HG03378 (cell line): Measurements from ENCODE around the gene ZNF835.
"Not testable (repeated sequence)": the region's sequence is repeated elsewhere in the genome, so short reads cannot be mapped to it uniquely, and the experiment has no call there.

ENCODE experiments used
- ATAC-seq: cut with Tn5 transposase; IDR thresholded peaks from one replicate; pipeline ENCODE4 v1.9.1; 2021; ENCODE audit warnings: mild to moderate bottlenecking, moderate library complexity; ENCODE audit not compliant: unreplicated experiment

Gene ZNF835

DNA sequence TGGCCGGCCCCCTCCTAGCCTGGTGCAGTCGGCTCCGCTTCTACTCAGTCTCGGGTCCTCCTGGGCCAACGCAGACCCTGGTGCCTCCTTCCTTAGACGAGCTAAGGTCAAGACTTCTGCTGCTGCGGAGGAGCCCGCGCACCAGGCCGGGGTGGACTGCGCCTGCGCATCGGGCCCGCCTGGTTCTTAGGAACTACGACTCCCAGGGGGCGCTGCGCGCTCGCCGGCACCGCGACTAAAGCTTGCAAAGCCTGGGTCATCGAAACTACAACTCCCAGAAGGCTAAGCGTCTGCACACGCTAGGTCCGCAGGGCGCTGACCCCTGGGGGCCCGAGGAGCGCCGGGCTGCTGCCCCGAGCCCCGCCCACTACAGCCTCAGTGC, at the start of gene ZNF835:
TSS of gene ZNF835 (minus strand) at position 145 of the 382 bp plus-strand sequence. CDS start 6,559 bp downstream, outside the sequence.
- ATAC-seq = no peak

- no peak for ATAC-seq
Measured at GRCh38 chr19:56720281-56720680, 48.7 kb upstream of the ZNF835 start.

GRCh38 chr19:56718231-56718630, 46.7 kb upstream of the ZNF835 start:
- ATAC-seq = no peak

DNA sequence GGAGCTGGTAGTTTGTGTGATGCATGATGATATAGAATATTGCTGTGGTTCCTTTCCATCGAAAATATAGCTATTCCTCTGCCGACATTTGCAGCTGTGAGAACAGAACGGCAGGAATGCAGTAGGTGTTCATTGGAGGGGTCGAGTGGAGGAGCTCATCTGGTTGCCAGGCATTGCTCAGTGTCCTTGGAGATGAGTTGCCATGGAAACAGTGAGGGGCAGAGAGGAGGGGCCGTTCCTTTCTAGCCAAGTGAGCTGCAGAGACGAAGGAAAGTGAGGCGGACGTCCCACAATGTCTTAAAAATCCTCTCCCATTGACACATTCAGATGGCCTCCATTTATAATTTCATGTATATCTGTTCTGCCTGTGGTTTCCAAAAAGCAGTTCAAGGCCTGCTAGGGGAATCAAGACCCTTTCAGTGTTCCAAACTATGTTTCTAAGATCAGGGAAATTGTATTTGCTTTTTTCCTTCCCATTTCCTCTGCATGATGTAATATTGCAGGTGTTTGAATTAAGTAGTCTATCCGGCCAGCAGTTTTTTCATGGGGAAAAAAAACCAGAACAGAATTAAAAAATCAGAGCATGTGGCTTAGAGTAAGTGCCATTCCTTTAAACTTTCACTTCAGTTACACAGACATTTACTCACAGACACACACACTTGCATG, 41.2 kb upstream of the ZNF835 start:
- no peak for ATAC-seq

GRCh38 chr19:56710437-56710836, 38.9 kb upstream of the ZNF835 start:
- ATAC-seq = no peak

DNA sequence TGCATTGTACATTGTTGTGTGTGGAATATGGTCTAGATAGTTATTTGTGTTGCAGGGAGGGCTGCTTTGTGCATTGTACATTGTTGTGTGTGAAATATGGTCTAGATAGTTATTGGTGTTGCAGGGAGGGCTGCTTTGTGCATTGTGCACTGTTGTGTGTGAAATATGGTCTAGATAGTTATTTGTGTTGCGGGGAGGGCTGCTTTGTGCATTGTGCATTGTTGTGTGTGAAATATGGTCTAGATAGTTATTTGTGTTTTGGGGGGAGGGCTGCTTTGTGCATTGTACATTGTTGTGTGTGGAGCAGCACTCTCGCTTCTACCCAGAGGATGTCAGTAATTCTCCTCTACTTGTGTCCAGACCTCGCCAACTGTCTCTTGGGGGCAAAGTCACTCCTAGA, 36.3 kb upstream of the ZNF835 start:
- no peak for ATAC-seq

GRCh38 chr19:56705939-56706338, 34.4 kb upstream of the ZNF835 start:
- no peak for ATAC-seq

GRCh38 chr19:56701895-56702294, 30.3 kb upstream of the ZNF835 start:
- ATAC-seq = no peak

GRCh38 chr19:56699552-56699951, 28.0 kb upstream of the ZNF835 start:
- ATAC-seq = no peak

- ATAC-seq = no peak
Measured at GRCh38 chr19:56692206-56692895, 20.8 kb upstream of the ZNF835 start.

DNA sequence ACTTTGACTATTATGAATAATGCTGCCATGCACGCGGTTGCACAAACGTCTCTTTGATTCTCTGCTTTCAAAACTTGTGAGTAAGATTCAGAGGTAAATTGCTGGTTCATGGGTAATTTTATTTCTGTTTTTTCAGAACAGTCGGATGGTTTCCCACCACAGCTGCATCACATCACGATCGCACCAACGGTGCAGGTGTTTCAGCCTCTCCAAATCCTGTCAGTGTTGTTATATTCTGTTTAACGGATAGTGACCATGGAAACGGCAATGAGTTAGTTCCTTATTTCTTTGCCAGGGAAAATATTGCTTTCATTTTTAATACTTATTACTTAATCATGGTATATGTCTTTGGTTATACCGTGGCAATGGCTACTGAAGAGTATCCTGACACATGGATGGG, 19.1 kb upstream of the ZNF835 start:
- ATAC-seq = no peak

GRCh38 chr19:56689198-56689597, 17.6 kb upstream of the ZNF835 start:
- ATAC-seq = no peak

GRCh38 chr19:56687031-56687430, 15.5 kb upstream of the ZNF835 start:
- no peak for ATAC-seq

DNA sequence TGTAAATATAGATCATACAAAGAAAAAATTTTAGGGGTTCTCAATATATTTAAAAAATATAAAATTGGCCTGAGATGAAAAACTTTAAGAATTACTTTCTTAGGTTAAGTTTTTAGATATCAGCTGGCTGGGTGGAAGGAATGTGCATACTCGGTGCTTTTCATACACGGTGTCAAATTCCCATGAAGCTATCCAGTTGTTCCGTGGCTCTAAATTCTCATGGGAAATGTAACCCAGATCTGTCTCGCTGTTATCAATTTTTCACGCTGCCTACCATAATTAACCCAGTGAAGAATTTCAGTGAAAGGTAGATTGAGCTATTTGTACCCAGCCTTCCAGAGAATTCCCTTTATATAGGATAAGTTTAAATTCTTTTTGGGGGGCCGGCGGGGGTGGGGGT, 11.6 kb upstream of the ZNF835 start:
- no peak for ATAC-seq

DNA sequence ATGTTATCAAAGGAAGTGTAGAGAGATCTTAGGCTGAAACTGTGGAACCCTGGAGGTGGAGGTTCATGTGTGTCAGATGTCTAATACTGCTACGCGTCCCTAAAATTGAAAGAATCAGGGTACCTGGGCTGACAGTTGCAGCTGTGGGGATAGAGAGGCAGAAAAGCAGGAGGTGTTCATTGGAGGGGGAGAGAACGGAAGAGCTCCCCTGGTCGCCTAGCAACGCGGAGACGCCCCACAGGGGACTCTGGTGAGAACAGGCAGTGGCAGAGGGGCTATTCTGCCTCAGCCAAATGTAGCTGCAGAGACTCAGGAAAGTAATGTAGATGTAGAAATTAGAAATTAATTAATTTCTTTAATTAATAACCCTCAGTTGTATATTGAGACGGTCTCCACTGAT, 10.1 kb upstream of the ZNF835 start:
- ATAC-seq = no peak

DNA sequence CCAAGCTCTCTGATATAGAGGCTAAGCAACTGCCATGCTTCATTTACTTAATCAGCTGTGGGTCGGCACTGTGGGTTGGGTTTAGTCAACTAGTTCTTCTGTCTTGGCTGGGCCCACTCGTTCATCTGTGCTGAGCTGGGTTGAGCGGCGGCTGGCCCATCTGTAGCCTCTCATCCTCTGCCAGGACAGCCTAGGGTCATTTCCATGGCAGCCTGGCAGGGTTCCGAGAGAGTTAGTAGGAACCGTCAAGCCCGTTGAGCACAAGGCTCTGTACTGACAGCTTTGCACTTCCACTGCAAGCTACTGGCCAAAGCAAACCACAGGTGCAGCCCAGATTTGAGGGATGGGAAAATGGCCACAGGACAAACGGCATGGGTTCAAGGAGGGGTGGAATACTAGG, 6.6 kb upstream of the ZNF835 start:
- no peak for ATAC-seq

DNA sequence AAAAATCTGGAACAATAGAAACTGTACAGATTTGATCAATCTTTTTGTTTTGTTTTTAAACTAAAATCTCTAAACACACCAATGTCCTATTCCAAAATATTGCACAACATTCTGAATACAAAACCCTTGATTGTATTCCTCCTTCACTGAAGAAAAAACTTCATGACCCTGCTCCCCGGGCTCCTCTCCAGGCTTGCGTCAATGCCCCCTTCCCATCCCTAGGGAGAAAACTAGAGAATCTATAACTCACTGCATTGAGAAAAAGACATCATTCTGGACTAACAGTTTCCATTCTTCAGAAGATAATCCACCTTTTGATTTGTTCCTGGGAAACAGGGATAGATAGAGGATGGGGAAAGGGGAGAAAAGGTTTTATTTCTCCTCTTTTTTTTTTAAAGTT, 1.1 kb upstream of the ZNF835 start:
- not testable (repeated sequence) for ATAC-seq

- no peak for ATAC-seq
Measured at GRCh38 chr19:56670961-56671612, 470 bp downstream of the ZNF835 start.

DNA sequence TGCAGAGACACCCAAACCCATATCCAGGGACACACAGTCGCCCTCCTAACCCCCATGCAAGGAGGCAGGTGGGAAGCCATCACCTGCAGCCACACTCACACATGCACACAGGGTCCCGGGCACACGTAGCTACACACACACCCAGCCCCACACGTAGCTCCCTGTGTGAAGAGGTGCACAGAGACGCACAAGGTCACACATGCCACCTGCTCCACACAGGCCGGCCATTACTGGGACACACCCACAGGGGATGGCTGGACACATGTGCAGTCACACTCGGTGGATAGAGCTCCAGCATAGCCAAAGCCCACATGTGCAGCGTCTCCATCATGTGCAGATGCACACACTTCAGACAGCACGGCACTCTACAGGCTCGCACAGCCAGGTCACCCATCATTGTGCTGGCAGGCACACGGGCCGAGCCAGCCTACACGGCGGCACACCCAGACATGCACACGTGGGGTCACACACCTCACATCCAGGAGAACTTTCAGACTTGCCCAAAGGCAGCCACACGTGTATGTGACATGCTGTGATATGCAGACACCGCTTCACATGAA, 1.1 kb downstream of the ZNF835 start:
- no peak for ATAC-seq

DNA sequence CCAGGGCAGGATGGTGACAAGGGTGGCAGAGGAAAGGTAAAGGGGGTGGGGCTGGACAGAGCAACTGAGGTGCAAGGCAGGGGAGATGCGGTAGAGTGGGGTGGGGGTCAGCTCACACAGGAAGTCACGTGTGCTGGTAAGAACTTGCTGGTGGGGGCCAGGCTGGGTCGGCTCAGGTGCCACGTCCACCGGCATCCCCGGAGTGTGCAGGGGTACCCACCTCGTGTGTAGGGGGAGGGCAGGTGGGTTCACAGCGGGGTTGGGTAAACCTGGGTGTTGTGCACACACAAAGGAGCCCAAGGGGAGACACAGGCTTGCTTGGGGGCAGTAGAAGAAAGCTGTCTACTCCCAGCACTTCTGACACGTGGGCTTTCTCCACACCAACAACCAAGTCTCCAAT, 2.9 kb downstream of the ZNF835 start:
- no peak for ATAC-seq

DNA sequence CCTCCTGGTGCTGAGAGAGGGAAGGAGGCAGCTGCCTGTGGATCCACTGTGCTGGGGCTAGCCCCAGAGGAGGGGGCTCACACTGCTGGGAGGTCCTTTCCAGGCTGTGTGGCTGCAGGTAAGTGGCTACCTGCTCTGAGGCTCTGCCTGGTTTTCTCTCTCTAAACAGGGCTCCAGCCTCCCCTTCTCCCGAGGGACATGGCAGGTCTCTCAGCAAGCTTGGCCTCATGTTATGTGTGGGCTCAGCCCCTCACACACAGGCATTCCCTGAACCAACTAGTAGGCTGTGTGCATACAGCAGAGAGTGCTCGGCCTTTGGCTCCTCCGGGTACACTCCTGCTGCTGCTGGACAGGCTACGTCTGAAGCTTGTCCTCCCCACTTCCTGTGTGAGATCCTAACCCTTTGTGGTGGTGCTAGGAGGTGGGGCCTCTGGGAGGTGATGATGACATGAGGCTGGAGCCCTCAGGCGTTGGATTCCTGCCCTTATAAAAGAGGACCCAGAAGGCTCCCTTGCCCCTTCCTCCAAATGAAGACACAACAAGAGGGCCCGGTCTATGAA, 4.2 kb downstream of the ZNF835 start:
- no peak for ATAC-seq

GRCh38 chr19:56664511-56664910, 7.0 kb downstream of the ZNF835 start:
- no peak for ATAC-seq
